Subcutaneous abdominal adipose tissue (tissue), 5 donors: ENCODE data around the gene CACNA1A.

Source experiments
- H3K27ac ChIP-seq: one replicate; pipeline ENCODE4 v1.7.0; 2013; ENCODE audit warnings: low read depth, mild to moderate bottlenecking, inconsistent platforms, low read length, moderate library complexity
- H3K27me3 ChIP-seq, 5 donors: one replicate each; pipeline ENCODE4 v1.7.0; 2013; ENCODE audit warnings: low read length in 5 of 5, inconsistent platforms in 1 of 5; ENCODE audit not compliant: control insufficient read depth in 5 of 5, insufficient read depth in 4 of 5
- H3K36me3 ChIP-seq, 5 donors: one replicate each; pipeline ENCODE4 v1.7.0; 2013; ENCODE audit warnings: low read length in 5 of 5; ENCODE audit not compliant: control insufficient read depth in 5 of 5, insufficient read depth in 5 of 5
- H3K4me1 ChIP-seq, 5 donors: one replicate each; pipeline ENCODE4 v1.7.0; 2013; ENCODE audit warnings: low read length in 5 of 5, mild to moderate bottlenecking in 3 of 5, moderate library complexity in 1 of 5; ENCODE audit not compliant: control insufficient read depth in 5 of 5, insufficient read depth in 5 of 5
- H3K4me3 ChIP-seq, 5 donors: one replicate each; pipeline ENCODE4 v1.7.0; 2013; ENCODE audit warnings: low read length in 5 of 5, low read depth in 1 of 5
- H3K9ac ChIP-seq, 5 donors: one replicate each; pipeline ENCODE4 v1.7.0; 2013; ENCODE audit warnings: low read length in 5 of 5, mild to moderate bottlenecking in 4 of 5, moderate library complexity in 3 of 5
- H3K9me3 ChIP-seq, 5 donors: one replicate each; pipeline ENCODE4 v1.7.0; 2013; ENCODE audit warnings: low read length in 5 of 5; ENCODE audit not compliant: control insufficient read depth in 5 of 5
- donor health status: healthy.
- donor health status: healthy.
- donor health status: healthy.
- donor health status: healthy.
- donor health status: healthy.

Gene CACNA1A

GRCh38 chr19:13499692-13500091 is 6.6 kb downstream of the CACNA1A start:
- Histone ChIP-seq H3K36me3 (no peaks in the 10 kb centered on the region), H3K4me1 (no peaks in the 10 kb centered on the region), H3K9ac (no peak overlapping the region), H3K27me3 (peaks cover 4 to 23% (median 14%) of the 10 kb centered on the region in 5 donors), H3K27ac (no peak overlapping the region), H3K9me3 (no peaks in the 10 kb centered on the region), H3K4me3 (no peak overlapping the region)

- Histone ChIP-seq H3K27me3 (peaks cover 0 to 10% (median 0%) of the 10 kb centered on the region in 5 donors), H3K4me3 (no peak overlapping the region), H3K9me3 (peaks cover 0 to 8% (median 2%) of the 10 kb centered on the region in 5 donors), H3K36me3 (no peaks in the 10 kb centered on the region), H3K9ac (no peak overlapping the region), H3K4me1 (no peaks in the 10 kb centered on the region), H3K27ac (no peak overlapping the region)
Observed at GRCh38 chr19:13493516-13494310, 12.6 kb downstream of the CACNA1A start.

GRCh38 chr19:13492128-13492527 is 14.2 kb downstream of the CACNA1A start:
- Histone ChIP-seq H3K36me3 (no peaks in the 10 kb centered on the region), H3K4me1 (no peaks in the 10 kb centered on the region), H3K27ac (no peak overlapping the region), H3K9me3 (peaks cover 0 to 8% (median 2%) of the 10 kb centered on the region in 5 donors), H3K27me3 (peaks cover 0 to 10% (median under 1%) of the 10 kb centered on the region in 5 donors), H3K9ac (no peak overlapping the region), H3K4me3 (no peak overlapping the region)

- no peak overlapping the region for H3K4me3 ChIP-seq
- H3K27ac ChIP-seq = no peak overlapping the region
- H3K9ac ChIP-seq = no peak overlapping the region
- H3K9me3 ChIP-seq = peaks cover 0 to 13% (median 10%) of the 10 kb centered on the region in 5 donors
- H3K36me3 ChIP-seq = no peaks in the 10 kb centered on the region
- no peaks in the 10 kb centered on the region for H3K4me1 ChIP-seq
- peaks cover 0 to 5% (median 3%) of the 10 kb centered on the region in 5 donors for H3K27me3 ChIP-seq
Observed at GRCh38 chr19:13487985-13488384, 18.3 kb downstream of the CACNA1A start.

GRCh38 chr19:13484166-13484565 is 22.1 kb downstream of the CACNA1A start:
- Histone ChIP-seq H3K4me1 (no peaks in the 10 kb centered on the region), H3K9ac (no peak overlapping the region), H3K36me3 (no peaks in the 10 kb centered on the region), H3K9me3 (peaks cover 0 to 16% (median 12%) of the 10 kb centered on the region in 5 donors), H3K27me3 (peaks cover 0 to 5% (median 3%) of the 10 kb centered on the region in 5 donors), H3K27ac (no peak overlapping the region), H3K4me3 (no peak overlapping the region)

- Histone ChIP-seq H3K4me1 (no peaks in the 10 kb centered on the region), H3K27ac (no peak overlapping the region), H3K36me3 (no peaks in the 10 kb centered on the region), H3K9ac (no peak overlapping the region), H3K27me3 (peaks cover 0 to 5% (median 3%) of the 10 kb centered on the region in 5 donors), H3K9me3 (peaks cover 0 to 16% (median 12%) of the 10 kb centered on the region in 5 donors), H3K4me3 (no peak overlapping the region)
Observed at GRCh38 chr19:13483215-13483614, 23.1 kb downstream of the CACNA1A start.

- Histone ChIP-seq H3K9ac (no peak overlapping the region), H3K27me3 (peaks cover 0 to 8% (median 3%) of the 10 kb centered on the region in 5 donors), H3K4me3 (no peak overlapping the region), H3K27ac (no peak overlapping the region), H3K4me1 (no peaks in the 10 kb centered on the region), H3K9me3 (peaks cover 12 to 36% (median 32%) of the 10 kb centered on the region in 5 donors), H3K36me3 (no peaks in the 10 kb centered on the region)
Observed at GRCh38 chr19:13478576-13478975, 27.7 kb downstream of the CACNA1A start.

GRCh38 chr19:13476071-13476470 is 30.2 kb downstream of the CACNA1A start:
- peaks cover 0 to 5% (median 3%) of the 10 kb centered on the region in 5 donors for H3K27me3 ChIP-seq
- H3K4me3 ChIP-seq = peak overlapping the region in 2 of 5 donors; percentile 25 to 45
- no peak overlapping the region for H3K27ac ChIP-seq
- H3K36me3 ChIP-seq = no peaks in the 10 kb centered on the region
- peaks cover 12 to 30% (median 25%) of the 10 kb centered on the region in 5 donors for H3K9me3 ChIP-seq
- H3K9ac ChIP-seq = no peak overlapping the region
- no peaks in the 10 kb centered on the region for H3K4me1 ChIP-seq

GRCh38 chr19:13475044-13475443 is 31.2 kb downstream of the CACNA1A start:
- peaks cover 12 to 30% (median 25%) of the 10 kb centered on the region in 5 donors for H3K9me3 ChIP-seq
- no peaks in the 10 kb centered on the region for H3K4me1 ChIP-seq
- no peaks in the 10 kb centered on the region for H3K36me3 ChIP-seq
- H3K4me3 ChIP-seq = peak overlapping the region in 1 of 5 donors; percentile 8
- H3K27ac ChIP-seq = no peak overlapping the region
- no peak overlapping the region for H3K9ac ChIP-seq
- H3K27me3 ChIP-seq = peaks cover 0 to 13% (median 3%) of the 10 kb centered on the region in 5 donors

GRCh38 chr19:13466697-13467096 is 39.6 kb downstream of the CACNA1A start:
- H3K9ac ChIP-seq = no peak overlapping the region
- H3K36me3 ChIP-seq = no peaks in the 10 kb centered on the region
- no peak overlapping the region for H3K4me3 ChIP-seq
- no peaks in the 10 kb centered on the region for H3K4me1 ChIP-seq
- H3K27me3 ChIP-seq = peaks cover under 1 to 8% (median 2%) of the 10 kb centered on the region in 5 donors
- no peak overlapping the region for H3K27ac ChIP-seq
- H3K9me3 ChIP-seq = peaks cover 0 to 3% (median 0%) of the 10 kb centered on the region in 5 donors
